Liver (tissue), 3 donors: ENCODE results near the gene OR8B12.

Experiments
- ATF3 ChIP-seq: IDR thresholded peaks from 2 replicates; pipeline ENCODE4 v1.6.1; 2016; ENCODE audit warnings: antibody characterized with exemption
- EGR1 ChIP-seq, 2 donors: IDR thresholded peaks; 2 replicates each; pipeline ENCODE4 v1.6.1; 2016 to 2018; ENCODE audit warnings: antibody characterized with exemption in 2 of 2, low read depth in 2 of 2
- FOXA1 ChIP-seq: IDR thresholded peaks from 2 replicates; pipeline ENCODE4 v1.6.1; 2016; ENCODE audit warnings: antibody characterized with exemption
- GABPA ChIP-seq, 2 donors: IDR thresholded peaks in 1 of 2; conservative IDR thresholded peaks in 1 of 2; 2 replicates each; pipeline ENCODE4 v1.6.1; 2016; ENCODE audit warnings: antibody characterized with exemption in 2 of 2, mild to moderate bottlenecking in 1 of 2, moderate library complexity in 1 of 2
- JUND ChIP-seq, 2 donors: IDR thresholded peaks; 2 replicates each; pipeline ENCODE4 v1.6.1; 2016; ENCODE audit warnings: antibody characterized with exemption in 2 of 2
- NR2F2 ChIP-seq: IDR thresholded peaks from 2 replicates; pipeline ENCODE4 v1.6.1; 2016; ENCODE audit warnings: antibody characterized with exemption
- RXRA ChIP-seq, 2 donors: IDR thresholded peaks; 2 replicates each; pipeline ENCODE4 v1.6.1; 2017 to 2018; ENCODE audit warnings: antibody characterized with exemption in 2 of 2, mild to moderate bottlenecking in 1 of 2
- TAF1 ChIP-seq: conservative IDR thresholded peaks from 2 replicates; pipeline ENCODE4 v1.6.1; 2016; ENCODE audit warnings: antibody characterized with exemption, mild to moderate bottlenecking
- YY1 ChIP-seq: IDR thresholded peaks from 2 replicates; pipeline ENCODE4 v1.6.1; 2016; ENCODE audit warnings: antibody characterized with exemption, mild to moderate bottlenecking
- ZBTB33 ChIP-seq: IDR thresholded peaks from 2 replicates; pipeline ENCODE4 v1.6.1; 2016; ENCODE audit warnings: antibody characterized with exemption
- TF ChIP-seq, protein P1 (sequence below): IDR thresholded peaks from 2 replicates; pipeline ENCODE4 v1.6.1; 2016; ENCODE audit warnings: antibody characterized with exemption
- TF ChIP-seq, protein P2 (sequence below): fragments of 150-350 bp; IDR thresholded peaks from 2 replicates; pipeline ENCODE4 v1.5.1; 2017; ENCODE audit warnings: improper control_type of control experiment, low read depth, low read length; ENCODE audit not compliant: missing input control
- TF ChIP-seq, protein P3 (sequence below): IDR thresholded peaks from 2 replicates; pipeline ENCODE4 v1.6.1; 2016; ENCODE audit warnings: antibody characterized with exemption, mild to moderate bottlenecking
- donor health status: healthy.
- donor health status: healthy.

DNA sequence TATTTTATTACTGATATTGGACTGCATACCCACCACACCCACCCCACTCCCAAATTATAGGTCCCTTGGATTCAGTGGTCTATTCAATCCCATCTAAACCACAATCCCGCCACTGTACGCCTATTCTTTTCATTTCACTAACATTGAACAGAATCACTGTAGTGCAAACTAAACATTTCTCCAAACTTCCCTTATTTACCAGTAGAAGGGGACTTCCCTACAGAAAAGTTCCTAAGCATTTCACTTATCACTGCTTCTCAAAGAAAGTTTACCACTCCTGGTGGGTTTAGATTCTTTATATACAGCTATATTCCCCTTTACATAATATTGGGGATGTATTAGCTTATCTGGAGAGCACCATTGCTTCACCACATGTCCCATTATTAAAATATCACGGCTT is 29.3 kb downstream of the OR8B12 start:
- TF ChIP-seq, protein P1, sequence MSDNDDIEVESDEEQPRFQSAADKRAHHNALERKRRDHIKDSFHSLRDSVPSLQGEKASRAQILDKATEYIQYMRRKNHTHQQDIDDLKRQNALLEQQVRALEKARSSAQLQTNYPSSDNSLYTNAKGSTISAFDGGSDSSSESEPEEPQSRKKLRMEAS = no peak
- TF ChIP-seq GABPA (IDR thresholded peaks at IDR 0.05 in 1 of 2, conservative IDR thresholded peaks at IDR 0.05 in 1 of 2) (no peak), ATF3 (no peak), TAF1 (no peak), NR2F2 (no peak), JUND (IDR thresholded peaks at IDR 0.05) (no peak), ZBTB33 (no peak), RXRA (IDR thresholded peaks at IDR 0.05) (no peak), EGR1 (IDR thresholded peaks at IDR 0.05; ENCODE audit: low read depth in 2 of 2) (no peak), FOXA1 (no peak), YY1 (no peak)
- TF ChIP-seq, protein P2, sequence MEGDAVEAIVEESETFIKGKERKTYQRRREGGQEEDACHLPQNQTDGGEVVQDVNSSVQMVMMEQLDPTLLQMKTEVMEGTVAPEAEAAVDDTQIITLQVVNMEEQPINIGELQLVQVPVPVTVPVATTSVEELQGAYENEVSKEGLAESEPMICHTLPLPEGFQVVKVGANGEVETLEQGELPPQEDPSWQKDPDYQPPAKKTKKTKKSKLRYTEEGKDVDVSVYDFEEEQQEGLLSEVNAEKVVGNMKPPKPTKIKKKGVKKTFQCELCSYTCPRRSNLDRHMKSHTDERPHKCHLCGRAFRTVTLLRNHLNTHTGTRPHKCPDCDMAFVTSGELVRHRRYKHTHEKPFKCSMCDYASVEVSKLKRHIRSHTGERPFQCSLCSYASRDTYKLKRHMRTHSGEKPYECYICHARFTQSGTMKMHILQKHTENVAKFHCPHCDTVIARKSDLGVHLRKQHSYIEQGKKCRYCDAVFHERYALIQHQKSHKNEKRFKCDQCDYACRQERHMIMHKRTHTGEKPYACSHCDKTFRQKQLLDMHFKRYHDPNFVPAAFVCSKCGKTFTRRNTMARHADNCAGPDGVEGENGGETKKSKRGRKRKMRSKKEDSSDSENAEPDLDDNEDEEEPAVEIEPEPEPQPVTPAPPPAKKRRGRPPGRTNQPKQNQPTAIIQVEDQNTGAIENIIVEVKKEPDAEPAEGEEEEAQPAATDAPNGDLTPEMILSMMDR = no peak
- TF ChIP-seq, protein P3, sequence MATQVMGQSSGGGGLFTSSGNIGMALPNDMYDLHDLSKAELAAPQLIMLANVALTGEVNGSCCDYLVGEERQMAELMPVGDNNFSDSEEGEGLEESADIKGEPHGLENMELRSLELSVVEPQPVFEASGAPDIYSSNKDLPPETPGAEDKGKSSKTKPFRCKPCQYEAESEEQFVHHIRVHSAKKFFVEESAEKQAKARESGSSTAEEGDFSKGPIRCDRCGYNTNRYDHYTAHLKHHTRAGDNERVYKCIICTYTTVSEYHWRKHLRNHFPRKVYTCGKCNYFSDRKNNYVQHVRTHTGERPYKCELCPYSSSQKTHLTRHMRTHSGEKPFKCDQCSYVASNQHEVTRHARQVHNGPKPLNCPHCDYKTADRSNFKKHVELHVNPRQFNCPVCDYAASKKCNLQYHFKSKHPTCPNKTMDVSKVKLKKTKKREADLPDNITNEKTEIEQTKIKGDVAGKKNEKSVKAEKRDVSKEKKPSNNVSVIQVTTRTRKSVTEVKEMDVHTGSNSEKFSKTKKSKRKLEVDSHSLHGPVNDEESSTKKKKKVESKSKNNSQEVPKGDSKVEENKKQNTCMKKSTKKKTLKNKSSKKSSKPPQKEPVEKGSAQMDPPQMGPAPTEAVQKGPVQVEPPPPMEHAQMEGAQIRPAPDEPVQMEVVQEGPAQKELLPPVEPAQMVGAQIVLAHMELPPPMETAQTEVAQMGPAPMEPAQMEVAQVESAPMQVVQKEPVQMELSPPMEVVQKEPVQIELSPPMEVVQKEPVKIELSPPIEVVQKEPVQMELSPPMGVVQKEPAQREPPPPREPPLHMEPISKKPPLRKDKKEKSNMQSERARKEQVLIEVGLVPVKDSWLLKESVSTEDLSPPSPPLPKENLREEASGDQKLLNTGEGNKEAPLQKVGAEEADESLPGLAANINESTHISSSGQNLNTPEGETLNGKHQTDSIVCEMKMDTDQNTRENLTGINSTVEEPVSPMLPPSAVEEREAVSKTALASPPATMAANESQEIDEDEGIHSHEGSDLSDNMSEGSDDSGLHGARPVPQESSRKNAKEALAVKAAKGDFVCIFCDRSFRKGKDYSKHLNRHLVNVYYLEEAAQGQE = no peak
